ENCODE results near the gene SYTL3.

- no peak for TF ChIP-seq FOXK2 (IDR thresholded peaks at IDR 0.05)
- TF ChIP-seq L3MBTL2 (conservative IDR thresholded peaks at IDR 0.05), result no peak
- no peak for TF ChIP-seq FOXM1 (IDR thresholded peaks at IDR 0.05; ENCODE audit: borderline replicate concordance)
These were observed 102.1 kb downstream of the SYTL3 start for GRCh38 chr6:158751921-158752320.

Data from HEK293T (cell line).